ENCODE results near the gene CNNM1.

CNNM1 gene

GRCh38 chr10:99329304-99329553 lies at the start of gene CNNM1:
TSS of gene CNNM1 (plus strand) at chr10:99329356. CDS start at chr10:99329388, 32 bp downstream.
- peak; percentile 51 for DNase-seq

GRCh38 chr10:99279626-99280111 lies 49.5 kb upstream of the CNNM1 start:
- DNase-seq = no peak

- DNase-seq = no peak
Measured at GRCh38 chr10:99280472-99280871, 48.7 kb upstream of the CNNM1 start.

- no peak for DNase-seq
Measured at GRCh38 chr10:99285881-99286280, 43.3 kb upstream of the CNNM1 start.

- DNase-seq = no peak
Measured at GRCh38 chr10:99290306-99290705, 38.9 kb upstream of the CNNM1 start.

- no peak for DNase-seq
Measured at GRCh38 chr10:99292159-99292558, 37.0 kb upstream of the CNNM1 start.

- no peak for DNase-seq
Measured at GRCh38 chr10:99296605-99297004, 32.6 kb upstream of the CNNM1 start.

GRCh38 chr10:99297033-99297432 lies 32.1 kb upstream of the CNNM1 start:
- DNase-seq = no peak

- no peak for DNase-seq
Measured at GRCh38 chr10:99303899-99304861, 25.0 kb upstream of the CNNM1 start.

- DNase-seq = no peak
Measured at GRCh38 chr10:99304862-99305229, 24.3 kb upstream of the CNNM1 start.

GRCh38 chr10:99312501-99312900 lies 16.7 kb upstream of the CNNM1 start:
- no peak for DNase-seq

- no peak for DNase-seq
Measured at GRCh38 chr10:99315853-99316252, 13.3 kb upstream of the CNNM1 start.

- no peak for DNase-seq
Measured at GRCh38 chr10:99316374-99316773, 12.8 kb upstream of the CNNM1 start.

- DNase-seq = no peak
Measured at GRCh38 chr10:99318048-99318447, 11.1 kb upstream of the CNNM1 start.

- no peak for DNase-seq
Measured at GRCh38 chr10:99318475-99318874, 10.7 kb upstream of the CNNM1 start.

- no peak for DNase-seq
Measured at GRCh38 chr10:99325281-99325680, 3.9 kb upstream of the CNNM1 start.

- DNase-seq = no peak
Measured at GRCh38 chr10:99326871-99327270, 2.3 kb upstream of the CNNM1 start.

GRCh38 chr10:99328579-99329303 lies 415 bp upstream of the CNNM1 start:
- DNase-seq = no peak

- peak; percentile 9 for DNase-seq
Measured at GRCh38 chr10:99329554-99330346, 594 bp downstream of the CNNM1 start.

- no peak for DNase-seq
Measured at GRCh38 chr10:99330347-99330924, 1.3 kb downstream of the CNNM1 start.

- no peak for DNase-seq
Measured at GRCh38 chr10:99331207-99331803, 2.1 kb downstream of the CNNM1 start.

GRCh38 chr10:99337311-99337811 lies 8.2 kb downstream of the CNNM1 start:
- DNase-seq = no peak
